SU-DHL-6 (cell line): Measurements from ENCODE around the gene UBE2E2.

Experiments
- CTCF ChIP-seq: fragments of 200-600 bp; sonication (generic); IDR thresholded peaks from one replicate; pipeline ENCODE4 v1.5.1; 2017; ENCODE audit warnings: antibody characterized with exemption, mild to moderate bottlenecking, low read length, moderate library complexity; ENCODE audit not compliant: insufficient read depth, poor library complexity, severe bottlenecking
- EZH2phosphoT487 ChIP-seq: fragments of 200-600 bp; sonication (generic), shearing (Covaris generic); conservative IDR thresholded peaks from 2 replicates; pipeline ENCODE4 v1.6.1; 2018; ENCODE audit warnings: mild to moderate bottlenecking, antibody characterized with exemption, low read length, moderate library complexity, mixed read lengths

GRCh38 chr3:23202203-23202920, 765 bp upstream of the UBE2E2 start:
- TF ChIP-seq CTCF (no peak), EZH2phosphoT487 (no peak)
